Measurements from ENCODE around the gene KIF2A.

KIF2A gene

GRCh38 chr5:62331921-62332320 lies 25.9 kb downstream of the KIF2A start:
- DNase-seq: no peak

DNA sequence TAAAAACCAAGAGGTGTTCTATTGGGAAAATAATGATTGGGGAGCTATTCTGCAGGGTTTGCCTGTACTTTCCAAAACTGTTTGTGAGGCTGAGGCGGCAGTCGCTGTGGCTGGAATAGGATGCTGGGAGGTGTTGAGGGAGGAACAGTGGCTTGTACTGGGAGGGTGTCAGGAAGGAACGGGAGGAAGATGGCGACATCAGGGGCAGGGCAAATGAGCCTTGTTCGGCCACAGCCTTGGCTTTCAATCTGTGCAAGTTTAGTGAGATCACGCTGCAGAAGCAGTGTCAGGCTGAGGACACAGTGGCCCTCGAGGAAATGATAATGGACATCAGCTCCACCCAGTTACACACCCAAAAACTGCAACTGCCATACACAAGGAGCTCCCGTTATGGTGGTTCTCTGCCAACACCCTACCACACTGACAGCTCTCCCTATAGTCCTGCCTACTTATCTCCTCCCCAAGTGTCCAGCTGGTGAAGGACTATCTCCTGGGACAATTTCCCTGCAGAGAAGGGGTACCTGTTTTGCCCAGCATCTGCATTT lies 27.3 kb downstream of the KIF2A start:
- no peak for DNase-seq

DNA sequence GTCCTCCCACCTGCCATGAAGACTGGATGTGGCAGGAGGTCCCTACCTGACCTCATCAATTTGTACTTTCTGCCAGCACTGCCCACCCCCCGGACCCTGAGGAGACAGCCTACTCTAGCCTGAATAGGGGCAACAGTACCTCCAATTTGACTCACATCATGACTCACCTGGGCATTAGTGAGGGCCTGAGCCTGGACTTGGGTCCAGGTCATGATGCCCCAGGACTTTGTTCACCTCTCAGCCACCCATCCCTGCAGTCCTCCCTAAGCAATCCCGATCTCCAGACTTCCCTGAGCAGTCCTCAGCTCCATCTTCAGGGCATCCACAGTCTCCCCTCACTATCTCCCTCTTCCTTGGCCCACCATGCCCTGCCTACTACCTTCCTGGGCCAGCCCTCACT lies 28.1 kb downstream of the KIF2A start:
- no peak for DNase-seq

GRCh38 chr5:62340392-62340791 lies 34.4 kb downstream of the KIF2A start:
- DNase-seq: no peak

- no peak for DNase-seq
Observed at GRCh38 chr5:62340979-62341378, 35.0 kb downstream of the KIF2A start.

GRCh38 chr5:62341783-62342475 lies 35.9 kb downstream of the KIF2A start:
- DNase-seq: no peak

DNA sequence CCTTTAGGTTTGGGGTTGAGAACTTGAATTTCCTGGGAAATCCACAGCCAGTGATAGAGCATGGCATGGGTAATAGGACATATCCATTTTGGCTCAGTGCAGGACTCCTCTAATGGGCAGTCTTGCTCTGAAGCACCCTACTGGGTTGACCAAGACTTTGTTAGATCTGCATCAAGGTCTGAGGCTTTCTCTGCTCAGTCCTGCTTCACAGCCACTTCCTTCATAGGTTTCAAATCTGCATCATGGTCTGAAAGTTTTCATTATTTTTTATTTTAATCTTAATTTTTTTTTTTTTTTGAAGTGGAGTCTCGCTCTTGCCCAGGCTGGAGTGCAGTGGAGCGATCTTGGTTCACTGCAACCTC lies 36.5 kb downstream of the KIF2A start:
- no peak for DNase-seq

DNA sequence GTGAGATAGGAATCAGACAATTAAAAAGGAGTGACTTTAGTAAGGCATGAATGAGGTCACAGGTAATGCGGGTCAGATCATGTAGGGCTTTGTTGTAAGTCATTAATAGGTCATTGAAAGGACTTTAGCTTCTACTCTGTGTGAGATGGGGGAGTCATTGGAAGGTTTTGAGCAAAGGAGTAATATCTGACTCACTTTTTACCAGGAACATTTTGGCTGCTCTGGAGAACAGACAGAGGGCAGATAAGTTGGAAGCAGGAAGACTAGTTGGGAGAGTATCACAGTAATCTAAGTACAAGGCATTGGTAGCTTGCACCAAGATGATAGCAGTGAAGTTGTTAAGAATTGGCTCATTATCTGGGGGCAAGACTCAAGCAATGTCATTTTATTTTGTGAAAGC lies 37.4 kb downstream of the KIF2A start:
- DNase-seq: no peak

DNA sequence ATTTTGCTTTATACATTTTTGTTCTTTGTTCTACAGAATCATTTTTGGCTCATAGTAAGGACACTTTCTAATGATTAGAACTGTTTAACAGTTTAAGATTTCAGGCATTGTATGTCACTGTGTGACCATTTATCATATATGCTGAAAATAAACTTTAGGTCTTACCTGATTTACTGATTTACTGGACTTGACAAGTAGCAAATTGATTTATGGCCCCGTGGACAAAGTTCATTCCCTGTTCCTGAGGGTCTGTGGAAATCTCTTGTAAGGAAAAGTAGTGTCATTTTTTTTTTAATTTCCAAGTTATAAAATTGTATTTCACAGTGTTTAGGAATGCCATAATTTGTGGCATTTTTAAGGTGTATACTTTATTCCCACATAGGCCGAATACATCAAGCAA lies 40.7 kb downstream of the KIF2A start:
- no peak for DNase-seq

GRCh38 chr5:62347928-62348327 lies 41.9 kb downstream of the KIF2A start:
- no peak for DNase-seq

GRCh38 chr5:62348723-62349481 lies 42.9 kb downstream of the KIF2A start:
- DNase-seq: no peak

DNA sequence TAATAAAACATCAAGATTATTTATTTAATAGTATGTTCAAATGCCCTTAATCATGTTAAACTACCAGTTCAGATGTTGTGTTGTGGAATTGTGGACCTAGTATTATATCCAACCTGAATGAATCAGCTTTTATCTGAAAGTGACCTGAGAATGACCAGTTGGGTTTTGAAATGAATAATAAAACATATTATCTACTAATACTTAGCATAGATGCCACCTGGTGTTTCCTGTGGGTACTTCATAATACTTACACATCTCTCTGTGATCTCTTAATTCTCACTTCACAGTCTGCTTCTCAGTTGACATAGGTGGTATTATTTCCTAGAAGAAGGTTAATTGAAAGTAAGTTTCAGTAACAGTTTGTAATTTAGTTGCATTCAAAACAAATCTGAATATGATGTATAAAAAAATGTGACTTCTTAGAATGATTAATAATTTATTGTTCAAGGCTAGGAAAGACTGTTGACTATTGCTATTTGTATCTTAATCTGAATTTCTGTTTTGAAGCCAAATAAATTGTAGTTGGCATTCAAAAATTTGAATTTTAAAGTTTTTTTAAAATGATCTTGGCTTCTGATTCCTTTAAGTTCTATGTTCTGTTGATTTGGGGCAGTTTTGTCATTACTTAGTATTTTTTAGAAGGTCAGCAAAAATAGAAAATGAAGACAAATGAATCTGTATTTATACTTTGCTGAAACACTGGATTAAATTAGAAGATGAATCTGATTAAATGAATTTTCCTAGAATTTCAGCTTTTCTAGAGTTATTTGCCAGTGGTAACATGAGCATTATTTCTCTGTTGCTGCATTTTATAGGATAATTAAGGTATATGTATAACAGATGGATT lies 48.2 kb downstream of the KIF2A start:
- no peak for DNase-seq

- no peak for DNase-seq
Observed at GRCh38 chr5:62362701-62363100, 56.7 kb downstream of the KIF2A start.

- no peak for DNase-seq
Observed at GRCh38 chr5:62369039-62369438, 63.0 kb downstream of the KIF2A start.

GRCh38 chr5:62371409-62371808 lies 65.4 kb downstream of the KIF2A start:
- no peak for DNase-seq

GRCh38 chr5:62372600-62372999 lies 66.6 kb downstream of the KIF2A start:
- DNase-seq: no peak

GRCh38 chr5:62373382-62373781 lies 67.4 kb downstream of the KIF2A start:
- no peak for DNase-seq

DNA sequence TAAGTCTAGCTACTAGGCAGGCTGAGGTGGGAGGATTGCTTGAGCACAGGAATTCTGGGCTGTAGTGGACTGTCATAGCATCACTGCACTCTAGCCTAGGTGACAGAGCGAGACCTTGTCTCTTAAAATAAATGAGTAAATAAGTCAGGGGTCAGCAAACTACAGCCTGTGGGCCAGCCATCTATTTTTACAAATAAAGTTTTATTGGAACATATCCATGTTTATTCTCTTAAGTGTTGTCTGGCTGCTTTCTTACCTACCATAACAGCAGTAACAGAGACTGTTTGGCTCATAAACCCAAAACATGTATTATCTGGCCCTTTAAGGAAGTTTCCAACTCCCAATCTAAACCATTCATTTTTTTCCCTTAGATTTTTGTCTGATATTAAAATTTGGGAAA lies 68.1 kb downstream of the KIF2A start:
- no peak for DNase-seq

DNA sequence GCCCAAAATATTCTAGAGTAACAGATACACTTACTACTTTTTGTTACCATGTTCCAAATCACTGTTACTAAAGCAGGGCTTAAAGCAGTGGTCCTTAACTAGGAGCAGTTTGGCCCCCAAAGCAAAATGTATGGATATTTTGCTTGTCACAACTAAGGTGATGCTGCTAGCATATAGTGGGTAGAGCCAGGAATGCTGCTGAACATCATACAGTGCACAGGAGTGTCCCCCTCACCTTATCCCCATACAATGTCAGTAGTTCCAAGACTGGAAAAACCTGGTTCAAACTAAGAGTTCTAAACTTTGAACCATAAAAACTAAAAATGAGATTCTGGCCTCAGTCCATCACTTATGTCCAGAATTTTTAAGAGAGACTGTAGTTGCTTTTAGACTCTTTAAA lies 69.6 kb downstream of the KIF2A start:
- no peak for DNase-seq

DNA sequence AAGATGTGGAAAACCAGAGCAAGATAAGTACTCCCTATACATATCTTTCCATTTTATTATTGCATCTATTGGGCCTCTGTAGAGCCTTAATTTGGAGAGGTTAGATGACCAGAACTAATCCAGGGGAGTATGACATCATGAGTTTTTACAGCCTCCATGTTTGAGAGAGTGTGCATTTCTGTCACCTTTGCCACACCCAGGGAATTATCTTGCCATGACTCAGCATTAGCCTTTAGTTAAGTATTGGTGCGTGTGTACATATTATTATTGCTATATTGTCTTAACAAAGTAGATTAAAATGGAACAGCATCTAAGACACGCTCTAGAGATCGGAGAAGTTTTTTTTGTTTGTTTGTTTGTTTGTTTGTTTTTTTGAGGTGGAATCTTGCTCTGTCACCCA lies 70.1 kb downstream of the KIF2A start:
- DNase-seq: no peak

GRCh38 chr5:62385131-62385530 lies 79.1 kb downstream of the KIF2A start:
- DNase-seq: no peak

- no peak for DNase-seq
Observed at GRCh38 chr5:62385816-62386400, 79.9 kb downstream of the KIF2A start.

- DNase-seq: no peak
Observed at GRCh38 chr5:62386824-62387223, 80.8 kb downstream of the KIF2A start.
